HG03565 (cell line): ENCODE results near the gene DMD.
"Not testable (repeated sequence)": the region's sequence is repeated elsewhere in the genome, so short reads cannot be mapped to it uniquely, and the experiment has no call there.

ENCODE experiments used
- ATAC-seq: cut with Tn5 transposase; IDR thresholded peaks from one replicate; pipeline ENCODE4 v1.9.1; 2021; ENCODE audit warnings: mild to moderate bottlenecking, moderate library complexity; ENCODE audit not compliant: unreplicated experiment

DMD gene

GRCh38 chrX:32087663-32088062, 1123.7 kb downstream of the DMD start:
- no peak for ATAC-seq

- ATAC-seq: no peak
Observed at GRCh38 chrX:32084757-32085156, 1126.6 kb downstream of the DMD start.

DNA sequence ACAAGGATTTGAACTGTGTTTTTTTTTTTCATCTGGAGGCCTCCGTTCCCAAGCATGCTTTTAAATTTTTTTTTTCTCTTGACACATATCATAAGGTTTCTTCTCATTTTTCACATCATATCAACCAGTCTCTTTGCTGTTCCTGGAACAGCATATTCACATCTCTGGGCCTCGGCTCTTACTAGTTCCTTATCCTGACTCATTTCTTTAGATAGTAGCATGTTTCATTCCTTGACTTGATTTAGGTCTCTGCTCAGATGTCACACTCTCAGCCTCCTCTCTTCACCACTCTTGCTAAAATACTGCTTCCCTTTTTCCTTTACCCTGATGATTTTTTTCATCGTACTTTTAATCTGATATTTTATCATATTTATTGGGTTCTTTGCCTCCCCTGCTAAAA, 1163.1 kb downstream of the DMD start:
- no peak for ATAC-seq

DNA sequence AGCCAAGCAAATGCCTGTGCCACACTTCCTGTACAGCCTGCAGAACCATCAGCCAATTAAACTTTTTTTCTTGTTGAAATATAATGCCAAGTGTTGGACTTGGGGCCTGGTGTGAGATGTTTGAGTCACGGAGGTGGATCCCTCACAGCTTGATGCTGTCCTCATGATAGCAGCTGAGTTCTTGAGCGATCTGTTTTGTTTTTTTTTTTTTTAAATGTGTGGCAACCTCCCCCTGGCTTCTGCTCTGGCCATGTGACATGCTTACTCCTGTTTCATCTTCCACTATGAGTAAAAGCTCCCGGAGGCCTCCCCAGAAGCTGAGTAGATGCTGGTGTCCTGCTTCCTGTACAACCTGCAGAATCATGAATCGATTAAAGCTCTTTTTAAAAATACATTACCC, 1166.2 kb downstream of the DMD start:
- no peak for ATAC-seq

DNA sequence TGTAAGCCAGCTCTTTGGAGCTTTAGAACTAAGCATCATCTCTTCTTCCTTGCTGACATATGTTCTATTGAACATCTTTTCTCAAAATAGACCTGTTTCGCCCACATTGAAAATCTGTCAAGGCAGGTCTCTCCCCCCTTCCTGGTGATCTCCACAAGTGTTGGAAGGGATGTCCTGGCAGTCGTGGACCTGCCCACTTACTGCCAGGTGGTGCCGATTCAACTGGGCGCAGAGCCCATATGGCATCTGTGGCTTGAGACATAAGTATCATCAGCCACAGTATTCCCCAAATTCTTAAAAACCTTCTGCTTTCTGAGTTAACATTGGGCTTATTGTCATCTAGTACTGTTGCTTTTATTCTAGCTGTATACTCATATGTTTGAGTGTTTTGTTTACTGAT, 1170.2 kb downstream of the DMD start:
- no peak for ATAC-seq

- ATAC-seq: no peak
Observed at GRCh38 chrX:32026772-32027171, 1184.6 kb downstream of the DMD start.

- ATAC-seq: no peak
Observed at GRCh38 chrX:32024072-32024471, 1187.3 kb downstream of the DMD start.

DNA sequence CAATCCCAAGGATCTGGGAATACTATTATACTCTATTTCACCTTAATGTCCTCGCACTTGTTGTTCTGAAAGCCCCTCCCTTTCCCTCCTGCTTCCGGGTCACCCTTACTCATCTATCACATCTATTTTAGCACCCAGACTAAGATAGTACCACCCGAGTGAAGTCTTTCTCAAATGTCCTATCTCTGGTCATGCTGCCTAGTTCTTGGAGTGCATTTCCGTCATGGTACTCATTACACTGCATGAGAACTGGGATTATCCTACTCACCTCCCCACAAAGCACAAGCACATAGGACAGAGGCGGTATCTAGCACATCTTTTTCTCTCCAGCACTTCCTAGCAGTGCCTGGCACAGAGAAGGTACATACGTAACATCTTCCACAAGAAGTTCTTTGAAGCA, 1195.2 kb downstream of the DMD start:
- ATAC-seq: no peak

DNA sequence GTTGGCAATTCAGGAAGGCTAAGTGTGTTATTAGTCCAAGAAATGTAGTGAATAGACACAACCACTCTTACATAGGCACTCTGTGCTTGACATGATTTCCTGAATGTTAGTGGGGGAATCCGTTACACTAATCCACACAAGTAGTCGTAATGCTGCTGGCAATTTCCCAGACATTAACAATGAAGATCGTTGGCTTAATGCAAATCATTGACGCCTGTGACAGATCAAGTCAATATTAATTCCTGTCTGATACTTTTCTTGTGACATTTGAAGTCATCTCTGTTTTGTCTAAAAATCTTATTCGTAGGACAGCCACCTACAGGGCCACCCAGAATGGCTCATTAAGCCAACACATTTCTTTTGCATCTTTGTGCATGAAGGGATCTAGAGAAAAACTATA, 1200.4 kb downstream of the DMD start:
- ATAC-seq: no peak

- ATAC-seq: no peak
Observed at GRCh38 chrX:32010212-32010611, 1201.1 kb downstream of the DMD start.

DNA sequence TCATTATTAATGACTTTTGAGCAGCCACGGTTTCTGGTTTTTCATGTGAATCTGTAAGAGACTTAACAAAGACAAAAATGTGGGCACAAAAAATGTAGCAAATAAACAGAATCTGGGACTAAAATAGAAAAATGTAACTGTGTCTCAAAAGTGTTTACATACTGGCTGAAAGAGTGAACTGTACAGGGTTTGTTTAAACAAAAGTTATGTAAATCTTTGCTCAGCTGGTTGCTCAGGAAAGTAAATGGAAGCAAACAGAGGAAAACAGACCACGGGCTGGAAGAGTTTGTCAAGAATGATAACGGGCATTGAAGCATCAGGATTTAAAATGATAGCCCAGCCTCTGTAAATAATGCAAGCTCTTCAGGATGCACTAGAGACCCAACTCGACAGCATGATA, 1217.7 kb downstream of the DMD start:
- no peak for ATAC-seq

DNA sequence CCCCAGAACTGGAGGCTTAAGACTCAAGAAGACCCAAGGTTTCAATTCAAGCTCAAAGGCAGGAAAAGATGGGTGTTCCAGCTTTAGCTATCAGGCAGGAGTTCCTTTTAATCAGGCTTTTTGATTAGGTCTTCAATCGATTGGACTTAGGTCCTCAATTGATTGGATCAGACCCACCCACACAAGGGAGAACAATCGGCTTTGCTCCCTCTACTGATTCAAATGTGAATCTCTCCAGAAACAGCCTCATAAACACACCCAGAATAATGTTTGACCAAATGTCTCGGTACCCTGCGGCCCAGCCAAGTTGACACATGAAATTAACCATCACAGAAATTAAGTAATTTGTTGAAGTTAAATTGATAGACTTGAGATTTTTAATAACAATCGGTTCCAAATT, 1222.4 kb downstream of the DMD start:
- ATAC-seq: no peak

DNA sequence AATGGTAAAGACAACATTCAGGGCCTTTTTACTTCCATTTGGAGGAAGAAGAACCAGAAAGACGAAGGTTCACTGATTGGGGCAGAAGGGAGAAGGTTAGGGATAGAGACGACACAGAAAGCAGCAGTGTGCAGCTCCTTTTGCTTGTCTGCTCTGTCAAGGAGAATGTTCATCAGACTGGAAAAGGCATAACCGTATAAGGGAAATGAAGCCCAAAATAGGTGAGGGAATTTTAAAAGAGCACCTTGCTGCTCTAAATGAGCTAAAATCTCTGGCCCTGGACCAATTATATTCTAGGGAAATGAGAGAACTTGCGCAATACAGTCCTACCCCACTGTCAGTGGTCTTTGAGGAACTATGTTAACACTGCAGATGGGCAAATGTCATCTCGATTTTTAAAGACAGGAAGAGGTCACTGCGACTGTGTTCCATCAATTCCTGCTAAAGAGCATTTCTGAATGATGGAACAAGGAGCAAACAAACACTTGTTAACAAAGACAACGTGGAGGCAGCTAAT, 1229.7 kb downstream of the DMD start:
- no peak for ATAC-seq

DNA sequence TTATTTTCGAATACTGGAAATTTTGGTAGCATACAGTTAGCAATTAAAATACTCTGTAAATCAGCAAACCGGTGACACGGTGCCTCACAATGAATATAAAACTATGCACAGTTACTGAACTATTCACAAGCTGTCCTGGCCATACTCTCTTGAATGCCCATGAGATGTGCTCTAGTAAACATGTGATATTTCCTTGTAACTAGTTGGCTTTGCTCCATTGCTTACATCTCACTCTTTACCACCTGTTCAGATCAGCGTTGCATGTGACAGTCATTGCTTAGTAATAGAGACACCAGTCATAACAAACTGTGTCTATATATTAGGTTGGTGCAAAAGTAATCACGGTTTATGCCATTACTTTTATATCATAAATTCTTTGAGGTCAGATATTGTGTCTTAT, 1241.6 kb downstream of the DMD start:
- ATAC-seq: no peak

DNA sequence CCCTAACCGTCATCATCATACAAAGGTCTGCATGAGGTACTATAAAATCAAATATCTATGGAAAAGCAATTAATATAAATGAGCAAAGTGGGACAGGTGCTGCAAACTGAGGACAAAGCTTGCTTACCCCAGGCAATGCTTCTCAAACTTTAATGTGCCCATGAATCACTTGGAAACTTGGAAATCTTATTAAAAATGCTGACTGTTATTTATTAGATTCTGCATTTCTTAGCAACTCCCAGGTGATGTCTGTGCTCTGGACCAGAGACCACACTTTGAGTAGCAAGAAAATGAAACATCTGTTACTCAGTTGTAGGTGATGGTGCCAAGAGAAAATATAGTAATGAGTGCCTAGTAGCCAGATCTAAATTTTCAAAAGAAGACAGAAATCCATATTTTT, 1249.1 kb downstream of the DMD start:
- ATAC-seq: no peak

DNA sequence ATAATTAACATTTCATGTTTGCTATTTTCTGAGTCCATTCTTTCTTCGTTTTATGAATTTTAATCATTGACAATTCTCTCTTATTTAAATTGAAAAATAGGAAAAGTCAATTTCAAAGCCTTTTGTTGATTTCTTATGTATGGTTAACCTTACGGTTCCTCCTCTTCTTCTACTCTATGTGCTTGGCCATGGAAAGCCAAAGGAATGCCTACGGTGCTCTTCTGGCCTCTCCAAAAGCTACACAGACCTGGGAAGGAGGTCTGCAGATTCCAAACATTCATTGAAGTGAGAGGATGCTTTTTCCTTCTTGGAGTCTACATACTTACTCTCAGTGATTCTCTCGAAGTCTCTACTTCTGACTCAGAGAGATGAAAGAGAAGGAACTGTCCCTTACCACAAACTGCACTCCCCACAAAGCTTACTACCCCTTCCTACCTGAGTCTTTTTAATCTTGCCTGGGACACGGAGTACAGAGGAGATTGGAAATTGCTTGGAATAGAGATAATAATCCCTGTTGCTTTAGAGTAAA, 1276.4 kb downstream of the DMD start:
- ATAC-seq: no peak

- ATAC-seq: no peak
Observed at GRCh38 chrX:31934015-31934414, 1277.3 kb downstream of the DMD start.

DNA sequence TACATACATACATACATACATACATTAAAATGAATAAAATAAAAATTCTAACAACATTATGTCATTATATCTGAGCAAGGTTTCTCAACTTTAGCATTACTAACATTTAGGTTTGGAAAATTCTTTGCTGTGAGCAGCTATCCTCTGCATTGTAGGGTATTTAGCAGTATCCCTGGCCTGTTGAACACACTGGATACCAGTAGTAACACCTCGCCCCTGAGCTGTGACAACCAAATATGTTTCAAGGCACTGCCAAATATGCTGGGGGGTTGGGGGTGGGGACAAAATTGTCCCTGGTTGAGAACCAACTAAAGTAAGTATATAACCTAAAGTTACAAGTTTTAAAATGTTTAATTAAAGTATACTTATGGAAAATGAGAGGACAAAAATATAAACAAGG, 1278.6 kb downstream of the DMD start:
- ATAC-seq: no peak

GRCh38 chrX:31932320-31932719, 1279.0 kb downstream of the DMD start:
- ATAC-seq: not testable (repeated sequence)

DNA sequence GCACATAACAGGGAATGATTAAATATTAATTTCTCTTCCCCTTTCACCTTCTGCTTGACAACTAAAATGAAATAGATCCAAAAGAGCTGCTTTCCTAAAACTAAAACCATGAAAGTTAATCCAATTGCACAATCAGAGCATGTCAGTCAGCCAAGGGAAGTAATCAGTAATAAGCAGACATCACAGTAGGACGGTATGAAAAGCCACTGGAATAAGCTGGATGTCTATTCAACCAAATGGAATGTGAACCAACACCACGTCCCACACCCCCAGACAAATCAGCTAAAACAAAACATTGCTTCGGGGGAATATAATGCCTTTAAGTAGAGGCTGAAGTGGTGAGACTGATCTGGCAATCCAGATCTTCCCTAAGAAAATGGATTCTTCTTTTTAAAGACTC, 1280.1 kb downstream of the DMD start:
- ATAC-seq: no peak

DNA sequence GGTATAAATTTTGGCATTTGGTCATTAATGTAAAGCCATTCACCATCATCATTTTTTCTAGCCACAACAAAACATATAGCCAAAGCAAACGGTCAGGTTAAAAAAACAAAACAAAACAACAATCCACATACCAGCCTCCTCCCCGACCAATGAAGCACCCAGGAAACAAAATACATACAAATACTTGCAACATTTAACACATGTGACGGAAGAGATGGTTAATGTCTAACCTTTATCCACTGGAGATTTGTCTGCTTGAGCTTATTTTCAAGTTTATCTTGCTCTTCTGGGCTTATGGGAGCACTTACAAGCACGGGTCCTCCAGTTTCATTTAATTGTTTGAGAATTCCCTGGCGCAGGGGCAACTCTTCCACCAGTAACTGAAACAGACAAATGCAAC, 1282.0 kb downstream of the DMD start:
- no peak for ATAC-seq

GRCh38 chrX:31921236-31921635, 1290.1 kb downstream of the DMD start:
- ATAC-seq: no peak

- ATAC-seq: no peak
Observed at GRCh38 chrX:31909850-31910572, 1301.3 kb downstream of the DMD start.
